ENCODE results near the gene BID. TPM values are rescaled to one million over a fixed set of nuclear protein-coding genes. Genes with fewer than 3 reads are reported as not detected.
A peak's percentile ranks its signal among the peaks of the same experiment; 100 is the strongest.

BID gene
- total RNA-seq, 1 experiment from 2014 or later: 23.2 TPM

- H3K4me3 Mint-ChIP-seq: peak overlapping the region; percentile 58 to 80
- Histone ChIP-seq H2AFZ (ENCODE audit: low read length) (no peak overlapping the region), H4K20me1 (ENCODE audit: control insufficient read depth, insufficient read depth, insufficient read length) (no peaks in the 10 kb centered on the region), H3K9ac (ENCODE audit: extremely low read depth, insufficient read length, low read length) (no peak overlapping the region), H3K27ac (ENCODE audit: insufficient read length, low read depth, low read length) (no peak overlapping the region), H4K8ac (replicated peaks; ENCODE audit: insufficient read length, low read depth, low read length) (no peak overlapping the region), H3T11ph (ENCODE audit: low read length) (no peak overlapping the region), H3K23me2 (ENCODE audit: insufficient read length, low read depth, low read length, poor library complexity, severe bottlenecking) (peaks cover 11% of the 10 kb centered on the region), H3K18ac (ENCODE audit: insufficient read length, low read depth, low read length) (no peak overlapping the region), H4K5ac (ENCODE audit: insufficient read length, low read depth, low read length) (no peak overlapping the region), H2BK120ac (ENCODE audit: low read depth, low read length, poor library complexity, severe bottlenecking) (no peak overlapping the region), H3K14ac (ENCODE audit: insufficient read depth, low read length) (no peak overlapping the region), H2AK5ac (ENCODE audit: insufficient read length, low read length) (no peak overlapping the region), H2BK12ac (ENCODE audit: insufficient read length, low read depth, low read length) (no peak overlapping the region), H3K23ac (ENCODE audit: insufficient read length, low read depth, low read length) (no peak overlapping the region), H3K9me3 (ENCODE audit: control insufficient read depth, low read depth, low read length) (no peaks in the 10 kb centered on the region), H3K79me1 (ENCODE audit: insufficient read depth, low read depth, low read length, poor library complexity, severe bottlenecking) (no peaks in the 10 kb centered on the region), H3K56ac (ENCODE audit: insufficient read length, low read depth, low read length) (no peak overlapping the region), H3K4me1 (ENCODE audit: insufficient read depth, low read length) (peaks cover 5% of the 10 kb centered on the region; the same call in 1 of the 2 replicates), H3K4me2 (ENCODE audit: insufficient read depth, insufficient read length, low read length) (peak overlapping the region; percentile 65), H3K4ac (ENCODE audit: low read depth, low read length) (no peak overlapping the region), H3K79me2 (ENCODE audit: insufficient read depth, low read length) (peaks cover 2% of the 10 kb centered on the region; the same call in 1 of the 2 replicates), H3K27me3 (ENCODE audit: insufficient read depth, low read length) (no peaks in the 10 kb centered on the region), H4K91ac (ENCODE audit: insufficient read length, low read depth, low read length) (no peak overlapping the region), H2BK5ac (ENCODE audit: insufficient read length, low read length) (no peak overlapping the region), H2BK15ac (ENCODE audit: low read depth, low read length) (no peak overlapping the region), H2BK20ac (ENCODE audit: low read depth, low read length, poor library complexity, severe bottlenecking) (no peak overlapping the region)
- no peak for TF ChIP-seq CTCF (conservative IDR thresholded peaks at IDR 0.05)
- H3K27ac Mint-ChIP-seq: no peak overlapping the region
- H3K4me1 Mint-ChIP-seq: peaks cover 25 to 31% of the 10 kb centered on the region in 2 experiments
- no peaks in the 10 kb centered on the region; a peak in 2 of 5 replicates for H3K9me3 Mint-ChIP-seq
- peaks cover 36% of the 10 kb centered on the region for H3K27me3 Mint-ChIP-seq (ENCODE audit: low read depth)
- DNase-seq: no peak
- H3K36me3 Mint-ChIP-seq (ENCODE audit: insufficient read depth in 1 of 3, low read depth in 3 of 3): peaks cover 0 to 4% (median 1%) of the 10 kb centered on the region in 3 experiments; a peak in 2 of 7 replicates
- WGBS (ENCODE audit: extremely low coverage, insufficient read length, low lambda C conversion rate): no CpG with 5 or more reads among the region's 27 CpGs
Observed at GRCh38 chr22:17774926-17775685, 837 bp upstream of the BID start.

Data from H9 (cell line).